NCI-H128 (cell line): ENCODE results near the gene DNAH8.

Experiments used
- DNase-seq: peaks from one replicate; lab custom pipeline; 2025; ENCODE audit not compliant: unreplicated experiment; lab: John Stamatoyannopoulos, UW

DNAH8 gene

GRCh38 chr6:38959138-38959537 lies 244.0 kb downstream of the DNAH8 start:
- no peak for DNase-seq

- DNase-seq, result no peak
These were observed 253.6 kb downstream of the DNAH8 start for GRCh38 chr6:38968702-38969149.

- no peak for DNase-seq
These were observed 258.3 kb downstream of the DNAH8 start for GRCh38 chr6:38973178-38974057.

GRCh38 chr6:38974389-38975151 lies 259.5 kb downstream of the DNAH8 start:
- no peak for DNase-seq

GRCh38 chr6:38975621-38976049 lies 260.5 kb downstream of the DNAH8 start:
- DNase-seq, result no peak

- DNase-seq, result no peak
These were observed 260.9 kb downstream of the DNAH8 start for GRCh38 chr6:38976051-38976450.

- no peak for DNase-seq
These were observed 261.8 kb downstream of the DNAH8 start for GRCh38 chr6:38976801-38977500.

GRCh38 chr6:38978139-38978704 lies 263.1 kb downstream of the DNAH8 start:
- DNase-seq, result no peak

- DNase-seq, result no peak
These were observed 267.4 kb downstream of the DNAH8 start for GRCh38 chr6:38982470-38982869.

GRCh38 chr6:38984723-38985122 lies 269.6 kb downstream of the DNAH8 start:
- DNase-seq, result no peak

GRCh38 chr6:38985839-38986238 lies 270.7 kb downstream of the DNAH8 start:
- no peak for DNase-seq

- DNase-seq, result no peak
These were observed 272.4 kb downstream of the DNAH8 start for GRCh38 chr6:38987503-38987902.

GRCh38 chr6:38988736-38989449 lies 273.8 kb downstream of the DNAH8 start:
- DNase-seq, result no peak

GRCh38 chr6:38990475-38990874 lies 275.4 kb downstream of the DNAH8 start:
- no peak for DNase-seq

GRCh38 chr6:38996676-38997075 lies 281.6 kb downstream of the DNAH8 start:
- no peak for DNase-seq

- DNase-seq, result no peak
These were observed 282.1 kb downstream of the DNAH8 start for GRCh38 chr6:38997128-38997761.

- no peak for DNase-seq
These were observed 288.0 kb downstream of the DNAH8 start for GRCh38 chr6:39003072-39003471.

- DNase-seq, result no peak
These were observed 288.4 kb downstream of the DNAH8 start for GRCh38 chr6:39003492-39003891.

- DNase-seq, result no peak
These were observed 289.7 kb downstream of the DNAH8 start for GRCh38 chr6:39004801-39005200.

GRCh38 chr6:39005774-39006173 lies 290.7 kb downstream of the DNAH8 start:
- DNase-seq, result no peak
